GM19035 (cell line): ENCODE measurements around the gene CTXN2.

Experiments used
- ATAC-seq: cut with Tn5 transposase; IDR thresholded peaks from one replicate; pipeline ENCODE4 v1.9.1; 2021; ENCODE audit not compliant: unreplicated experiment

Gene CTXN2

DNA sequence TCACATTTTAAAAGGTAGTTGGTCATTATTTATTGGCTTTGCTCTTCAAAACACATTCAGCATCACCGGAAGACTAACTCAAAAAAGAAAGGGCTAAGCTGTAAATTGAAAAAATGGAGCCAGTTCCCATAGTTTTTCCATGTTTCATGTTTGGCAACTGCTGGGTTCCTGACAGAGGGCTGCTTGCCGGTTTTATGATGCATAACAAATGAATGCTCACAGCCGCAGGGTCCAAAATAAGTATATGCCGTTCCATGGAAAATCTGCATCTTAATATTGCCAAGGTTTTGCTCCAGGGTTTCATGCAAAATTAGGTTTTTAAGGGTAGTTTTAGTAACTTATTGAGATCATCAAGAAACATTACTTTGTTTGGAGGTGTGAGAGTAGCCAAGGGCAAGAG is 30.4 kb downstream of the CTXN2 start:
- ATAC-seq: no peak

DNA sequence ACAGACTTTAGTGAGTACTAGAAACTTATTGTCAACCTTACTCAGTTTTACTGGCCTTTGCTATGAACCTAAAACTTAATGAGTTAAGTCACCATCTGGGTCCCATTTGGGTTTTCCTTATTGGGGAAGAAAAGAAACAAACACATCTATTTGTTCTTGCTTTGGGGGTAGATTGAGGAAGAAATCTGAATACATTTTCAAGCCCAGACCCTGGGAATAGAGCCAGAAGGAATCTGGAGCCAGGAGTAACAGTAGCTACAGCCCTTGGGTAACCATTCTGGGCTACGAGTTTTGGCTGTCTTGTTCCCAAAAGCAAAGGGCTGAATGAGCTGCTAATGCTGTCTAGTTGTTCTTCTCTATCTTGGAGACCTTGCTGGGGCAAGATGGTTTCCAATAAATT is 31.2 kb downstream of the CTXN2 start:
- ATAC-seq: no peak

DNA sequence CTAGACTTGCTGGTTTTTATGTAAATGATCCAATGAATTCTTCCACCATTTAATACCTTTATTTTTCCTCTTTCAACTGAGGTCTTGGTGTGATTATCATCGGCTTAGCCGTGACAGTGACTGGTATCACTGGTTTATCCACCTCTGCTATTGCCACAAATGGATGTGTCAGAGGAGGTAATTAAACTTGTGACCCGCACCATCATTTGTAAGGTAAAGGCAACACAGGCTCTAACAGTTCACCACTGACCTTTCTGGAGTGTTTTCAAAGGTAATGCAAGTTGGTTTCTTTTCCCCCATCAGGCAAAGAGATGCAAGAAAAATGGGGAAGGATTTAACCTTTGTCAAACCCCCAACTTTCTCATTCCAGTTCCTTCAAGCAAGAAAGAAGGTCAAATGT is 34.3 kb downstream of the CTXN2 start:
- no peak for ATAC-seq

DNA sequence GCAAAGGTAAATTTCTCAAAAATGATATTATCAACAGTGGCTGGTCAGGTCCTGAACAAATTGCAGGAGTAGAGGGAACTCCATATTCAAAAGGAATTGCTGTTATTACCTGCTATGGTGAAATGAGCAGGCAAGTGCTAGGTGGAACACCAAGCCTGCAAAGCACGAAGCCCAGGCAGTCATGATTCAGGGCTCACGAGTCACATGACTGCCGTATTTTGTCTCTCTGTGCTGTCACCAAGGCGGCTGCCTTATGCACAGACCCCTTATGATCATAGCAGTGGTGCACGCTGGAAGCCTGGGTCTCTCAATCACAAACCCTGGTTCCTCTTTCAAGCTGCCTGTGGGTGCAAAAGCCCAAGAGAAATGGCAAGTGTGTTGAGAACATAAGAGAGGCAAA is 39.0 kb downstream of the CTXN2 start:
- no peak for ATAC-seq

DNA sequence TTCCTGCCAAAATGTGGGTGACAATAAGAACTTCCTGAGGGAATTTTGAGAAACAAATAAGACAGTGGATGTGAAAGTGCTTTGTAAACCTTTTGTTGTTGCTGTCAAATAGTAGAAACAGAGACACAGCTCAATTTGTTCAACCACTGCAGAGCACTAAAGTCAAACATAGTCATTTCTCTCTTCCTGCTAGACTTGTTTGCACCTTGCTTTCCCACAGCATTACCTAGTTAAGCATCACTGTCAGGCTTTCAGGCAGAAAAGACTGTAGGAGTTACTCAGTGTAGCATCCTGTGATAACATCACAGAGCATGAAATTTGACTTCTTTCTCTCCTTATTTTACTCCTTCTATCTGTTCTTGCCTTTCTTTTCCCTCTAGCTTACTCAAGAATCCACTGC is 41.8 kb downstream of the CTXN2 start:
- ATAC-seq: no peak

DNA sequence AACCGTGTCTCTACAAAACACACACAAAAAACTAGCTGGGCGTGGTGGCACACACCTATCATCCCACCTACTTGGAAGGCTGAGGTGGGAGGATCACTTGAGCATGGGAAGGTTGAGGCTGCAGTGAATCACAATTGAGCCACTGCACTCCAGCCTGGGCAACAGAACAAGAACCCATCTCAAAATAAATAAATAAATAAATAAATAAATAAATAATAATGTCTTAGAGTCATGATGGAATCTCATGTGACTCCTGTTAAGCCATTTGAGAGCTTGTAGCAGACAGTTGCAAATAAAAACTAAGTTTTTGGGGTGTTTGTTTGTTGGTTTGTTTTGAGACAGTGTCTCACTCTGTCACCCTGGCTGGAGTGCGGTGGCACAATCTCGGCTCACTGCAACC is 47.9 kb downstream of the CTXN2 start:
- ATAC-seq: no peak

GRCh38 chr15:48242015-48242414 is 50.5 kb downstream of the CTXN2 start:
- ATAC-seq: no peak

DNA sequence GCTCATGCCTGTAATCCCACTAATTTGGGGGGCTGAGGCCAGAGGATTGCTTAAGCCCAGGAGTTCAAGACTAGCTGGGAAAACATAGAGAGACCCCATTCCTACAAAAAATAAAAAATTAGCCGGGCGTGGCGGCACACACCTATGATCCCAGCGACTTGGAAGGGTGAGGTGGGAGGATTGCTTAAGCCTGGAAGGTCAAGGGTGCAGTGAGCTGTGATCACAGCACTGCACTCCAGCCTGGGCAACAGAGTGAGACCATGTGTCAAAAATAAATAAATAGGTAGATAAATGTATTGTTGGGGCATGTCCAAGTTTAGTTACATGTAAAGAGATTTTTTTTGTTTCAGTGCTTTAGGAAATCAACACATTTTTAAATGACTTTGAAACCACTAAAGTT is 51.1 kb downstream of the CTXN2 start:
- no peak for ATAC-seq

DNA sequence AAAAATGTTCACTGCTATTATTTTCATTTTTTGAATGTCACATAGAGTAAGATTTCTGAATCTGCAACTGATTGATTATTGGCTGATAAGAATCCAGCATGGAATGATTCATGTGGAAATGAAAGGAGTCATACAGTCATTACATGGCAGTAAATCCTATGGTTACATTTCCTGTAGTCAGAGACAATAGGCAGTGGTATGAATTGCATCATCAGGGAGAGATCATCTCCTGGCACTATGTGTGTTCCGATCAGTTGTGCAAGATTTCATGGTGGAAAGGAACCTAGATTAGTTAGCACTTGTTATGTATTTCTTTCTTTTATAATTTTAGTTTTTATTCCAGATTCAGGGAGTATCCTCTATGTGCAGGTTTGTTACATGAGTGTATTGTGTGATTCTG is 53.5 kb downstream of the CTXN2 start:
- no peak for ATAC-seq

DNA sequence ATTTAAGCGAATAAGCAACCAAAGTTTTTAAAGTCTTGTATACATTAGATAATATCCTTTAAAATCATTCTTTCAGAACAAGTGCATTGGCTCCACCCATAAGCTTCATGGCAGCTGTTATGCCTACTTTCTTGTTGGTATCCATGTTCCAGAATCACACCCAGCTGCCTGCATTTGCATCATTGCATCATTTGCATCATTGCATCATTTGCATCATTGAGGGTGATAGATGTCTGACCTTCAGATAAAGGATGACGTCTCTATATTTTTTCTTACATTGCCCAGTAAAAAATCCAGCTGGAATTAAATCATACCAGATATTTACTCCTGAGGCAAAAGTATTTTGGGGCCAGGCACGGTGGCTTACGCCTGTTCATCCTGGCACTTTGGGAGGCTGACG is 56.9 kb downstream of the CTXN2 start:
- ATAC-seq: no peak

DNA sequence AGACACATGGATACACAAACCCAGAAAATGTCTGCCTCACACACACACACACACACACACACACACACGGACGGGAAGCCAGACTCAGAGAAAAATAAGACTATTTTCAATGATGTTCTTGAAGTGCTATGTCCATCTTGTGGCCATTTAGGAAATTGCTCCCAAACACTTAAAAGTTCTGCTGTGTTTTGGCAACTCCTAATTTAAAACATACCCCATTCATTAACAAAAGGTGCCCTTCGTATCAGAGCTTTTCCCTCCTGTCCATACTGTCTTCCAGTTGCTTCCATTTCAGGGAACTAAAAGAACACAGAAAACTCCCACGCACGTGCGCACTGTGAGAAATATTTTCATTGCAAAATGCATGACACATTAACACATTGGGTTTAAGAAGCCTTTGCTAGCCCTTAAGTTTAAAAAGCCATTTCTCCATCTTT is 59.2 kb downstream of the CTXN2 start:
- no peak for ATAC-seq

DNA sequence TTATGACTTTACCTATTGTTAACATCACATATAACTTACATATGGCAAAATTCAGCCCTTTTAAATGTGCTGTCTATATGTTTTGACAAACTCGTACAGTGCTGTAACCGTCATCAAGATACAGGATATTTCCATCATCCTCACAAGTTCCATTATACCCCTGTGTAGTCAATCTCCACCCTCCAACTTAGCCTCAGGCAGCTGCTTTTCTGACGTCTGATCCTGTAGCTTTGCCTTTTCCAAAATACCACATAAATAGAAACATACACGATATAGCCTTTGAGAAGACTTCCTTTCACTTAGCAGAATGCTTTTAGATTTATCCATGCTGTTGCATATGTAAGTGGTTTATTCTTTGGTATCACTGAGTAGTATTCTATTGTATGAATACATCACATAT is 61.7 kb downstream of the CTXN2 start:
- no peak for ATAC-seq
